ENCODE data around the gene FABP6.

- no peak for TF ChIP-seq CTCF (IDR thresholded peaks at IDR 0.05)
- no peak for TF ChIP-seq ZNF232 (CRISPR knock-in tag; IDR thresholded peaks at IDR 0.05)
- no peak for TF ChIP-seq NR2C2 (CRISPR knock-in tag; IDR thresholded peaks at IDR 0.05)
Measured at GRCh38 chr5:160192424-160192823, 36.9 kb upstream of the FABP6 start.
